ENCODE results near the gene RAB5B. TPM values are rescaled to one million over a fixed set of nuclear protein-coding genes. Genes with fewer than 3 reads are reported as not detected.

The RAB5B gene
- total RNA-seq, 1 experiment from 2014 or later = 71.3 TPM

Other genes with a start within 250 kb of the RAB5B start
- 1,074 and 1,218 TPM in 2 replicates for gene CD63, start 245.1 kb upstream of the RAB5B start, total RNA-seq (2014; rRNA removed; shearing (Covaris generic))
- gene GDF11, start 231.0 kb upstream of the RAB5B start, total RNA-seq (2014; rRNA removed; shearing (Covaris generic)) = 3.9 and 7.1 TPM in 2 replicates
- gene SARNP, start 156.4 kb upstream of the RAB5B start, total RNA-seq (2014; rRNA removed; shearing (Covaris generic)) = 144 and 154 TPM in 2 replicates
- 22.5 and 48.2 TPM in 2 replicates for gene ORMDL2, start 156.0 kb upstream of the RAB5B start, total RNA-seq (2014; rRNA removed; shearing (Covaris generic))
- 34.5 and 42.3 TPM in 2 replicates for gene DNAJC14, start 144.5 kb upstream of the RAB5B start, total RNA-seq (2014; rRNA removed; shearing (Covaris generic))
- gene MMP19, start 131.1 kb upstream of the RAB5B start, total RNA-seq (2014; rRNA removed; shearing (Covaris generic)) = 1.5 and 2.9 TPM in 2 replicates
- gene PYM1, start 46.2 kb upstream of the RAB5B start, total RNA-seq (2014; rRNA removed; shearing (Covaris generic)) = 26.8 and 28.0 TPM in 2 replicates
- 21.7 and 31.3 TPM in 2 replicates for gene DGKA, start 42.9 kb upstream of the RAB5B start, total RNA-seq (2014; rRNA removed; shearing (Covaris generic))
- 0.54 and 0.69 TPM in 2 replicates for gene PMEL, start 8.0 kb upstream of the RAB5B start, total RNA-seq (2014; rRNA removed; shearing (Covaris generic))
- 112 and 148 TPM in 2 replicates for gene CDK2, start 7.2 kb upstream of the RAB5B start, total RNA-seq (2014; rRNA removed; shearing (Covaris generic))
- gene SUOX, start 23.2 kb downstream of the RAB5B start, total RNA-seq (2014; rRNA removed; shearing (Covaris generic)) = 9.7 and 17.0 TPM in 2 replicates
- 0.57 and 1.2 TPM in 2 replicates for gene IKZF4, start 47.0 kb downstream of the RAB5B start, total RNA-seq (2014; rRNA removed; shearing (Covaris generic))
- 1,969 and 2,525 TPM in 2 replicates for gene RPS26, start 67.8 kb downstream of the RAB5B start, total RNA-seq (2014; rRNA removed; shearing (Covaris generic))
- 0.37 TPM in 1 of 2 replicates, not detected in the other for gene ERBB3, start 106.1 kb downstream of the RAB5B start, total RNA-seq (2014; rRNA removed; shearing (Covaris generic))
- gene PA2G4, start 130.5 kb downstream of the RAB5B start, total RNA-seq (2014; rRNA removed; shearing (Covaris generic)) = 134 and 184 TPM in 2 replicates
- gene RPL41, start 142.6 kb downstream of the RAB5B start, total RNA-seq (2014; rRNA removed; shearing (Covaris generic)) = 2,885 and 2,938 TPM in 2 replicates
- 1.4 and 2.1 TPM in 2 replicates for gene ZC3H10, start 144.2 kb downstream of the RAB5B start, total RNA-seq (2014; rRNA removed; shearing (Covaris generic))
- gene ESYT1, start 154.2 kb downstream of the RAB5B start, total RNA-seq (2014; rRNA removed; shearing (Covaris generic)) = 86.5 and 117 TPM in 2 replicates
- 84.5 and 88.7 TPM in 2 replicates for gene MYL6B, start 178.5 kb downstream of the RAB5B start, total RNA-seq (2014; rRNA removed; shearing (Covaris generic))
- gene MYL6, start 184.3 kb downstream of the RAB5B start, total RNA-seq (2014; rRNA removed; shearing (Covaris generic)) = 2,913 and 3,348 TPM in 2 replicates
- gene SMARCC2, start 215.4 kb downstream of the RAB5B start, total RNA-seq (2014; rRNA removed; shearing (Covaris generic)) = 32.4 and 34.5 TPM in 2 replicates
- 42.8 and 54.9 TPM in 2 replicates for gene RNF41, start 247.8 kb downstream of the RAB5B start, total RNA-seq (2014; rRNA removed; shearing (Covaris generic))

All from M059J (cell line).